C4-2B (cell line): ENCODE data around the gene VSX1.

Experiments used
- H3K27ac ChIP-seq: fragments of 450-650 bp; 2 replicates; pipeline ENCODE4 v1.5.1; 2017
- ZFX ChIP-seq: fragments of 450-650 bp; IDR thresholded peaks from 2 replicates; pipeline ENCODE4 v1.6.1; 2017
- TF ChIP-seq, protein P1 (sequence below): fragments of 450-650 bp; conservative IDR thresholded peaks from 2 replicates; pipeline ENCODE4 v1.5.1; 2017; ENCODE audit warnings: mild to moderate bottlenecking

Gene VSX1

DNA sequence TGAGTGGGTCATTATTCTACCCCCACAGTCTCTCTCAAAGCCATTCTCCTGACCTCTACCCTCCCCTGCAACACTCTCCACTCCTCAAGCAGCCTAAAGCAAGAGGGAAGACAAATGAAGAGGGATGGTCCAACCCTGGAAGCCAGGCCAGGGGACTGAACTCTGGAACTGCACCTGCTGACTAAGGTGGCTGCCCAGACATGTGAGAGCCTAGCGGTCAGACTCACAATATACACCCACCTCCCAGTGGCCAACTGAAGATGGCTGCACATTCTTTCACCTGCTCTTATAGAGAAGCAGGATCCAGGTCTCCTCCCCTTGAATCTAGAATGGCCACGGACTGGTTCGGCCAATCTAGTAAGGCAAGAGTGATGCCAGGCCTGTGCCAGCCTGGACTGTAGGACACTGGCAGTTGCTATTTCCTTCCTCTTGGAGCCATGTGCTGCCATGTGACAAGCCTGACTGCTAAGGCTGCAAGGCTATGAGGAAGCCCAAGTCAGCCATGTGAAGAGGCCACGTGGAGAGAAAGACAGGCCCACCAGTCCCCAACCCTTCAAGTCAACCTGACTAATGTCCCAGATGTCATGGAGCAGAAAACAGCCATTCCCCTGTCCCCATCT is 55.8 kb downstream of the VSX1 start:
- H3K27ac ChIP-seq: no peak overlapping the region
- TF ChIP-seq ZFX: no peak
- TF ChIP-seq, protein P1, sequence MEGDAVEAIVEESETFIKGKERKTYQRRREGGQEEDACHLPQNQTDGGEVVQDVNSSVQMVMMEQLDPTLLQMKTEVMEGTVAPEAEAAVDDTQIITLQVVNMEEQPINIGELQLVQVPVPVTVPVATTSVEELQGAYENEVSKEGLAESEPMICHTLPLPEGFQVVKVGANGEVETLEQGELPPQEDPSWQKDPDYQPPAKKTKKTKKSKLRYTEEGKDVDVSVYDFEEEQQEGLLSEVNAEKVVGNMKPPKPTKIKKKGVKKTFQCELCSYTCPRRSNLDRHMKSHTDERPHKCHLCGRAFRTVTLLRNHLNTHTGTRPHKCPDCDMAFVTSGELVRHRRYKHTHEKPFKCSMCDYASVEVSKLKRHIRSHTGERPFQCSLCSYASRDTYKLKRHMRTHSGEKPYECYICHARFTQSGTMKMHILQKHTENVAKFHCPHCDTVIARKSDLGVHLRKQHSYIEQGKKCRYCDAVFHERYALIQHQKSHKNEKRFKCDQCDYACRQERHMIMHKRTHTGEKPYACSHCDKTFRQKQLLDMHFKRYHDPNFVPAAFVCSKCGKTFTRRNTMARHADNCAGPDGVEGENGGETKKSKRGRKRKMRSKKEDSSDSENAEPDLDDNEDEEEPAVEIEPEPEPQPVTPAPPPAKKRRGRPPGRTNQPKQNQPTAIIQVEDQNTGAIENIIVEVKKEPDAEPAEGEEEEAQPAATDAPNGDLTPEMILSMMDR: no peak
